Activated CD4-positive, alpha-beta T cell treated with anti-CD3 and anti-CD28 coated beads for 36 hours (primary cell): ENCODE measurements around the gene ABCB8. TPM values are rescaled to one million over a fixed set of nuclear protein-coding genes. Genes with fewer than 3 reads are reported as not detected.
A peak's percentile ranks its signal among the peaks of the same experiment; 100 is the strongest.

Experiments
- ATAC-seq: fragments of 200-7000 bp; cut with Tn5 transposase; one replicate; pipeline ENCODE4 v1.10.0; 2021; ENCODE audit warnings: mild to moderate bottlenecking, moderate library complexity
- CTCF ChIA-PET: fragments of 350-600 bp; sonication (Branson Sonifier 250); formaldehyde crosslinking; loops from one replicate; lab custom pipeline; 2021; ENCODE audit warnings: antibody characterized with exemption; lab: Charles Lee
- POLR2A ChIA-PET: fragments of 350-600 bp; sonication (Branson Sonifier 250); formaldehyde crosslinking; loops from one replicate; lab custom pipeline; 2021; ENCODE audit warnings: antibody characterized with exemption, inconsistent platforms; lab: Charles Lee
- DNase-seq: peaks from one replicate; pipeline ENCODE4 v3.0.0-alpha.2; 2020
- H3K27ac Mint-ChIP-seq: one replicate; pipeline ENCODE4 v1.8.0; 2021; ENCODE audit warnings: mixed read lengths
- H3K27me3 Mint-ChIP-seq: one replicate; pipeline ENCODE4 v1.8.0; 2021; ENCODE audit warnings: mixed read lengths
- H3K36me3 Mint-ChIP-seq: one replicate; pipeline ENCODE4 v1.8.0; 2021; ENCODE audit warnings: low read depth, mixed read lengths
- H3K4me1 Mint-ChIP-seq: one replicate; pipeline ENCODE4 v1.8.0; 2021; ENCODE audit warnings: mixed read lengths
- H3K4me3 Mint-ChIP-seq: one replicate; pipeline ENCODE4 v1.8.0; 2021; ENCODE audit warnings: mild to moderate bottlenecking, moderate library complexity, mixed read lengths
- H3K9me3 Mint-ChIP-seq: one replicate; pipeline ENCODE4 v1.8.0; 2021; ENCODE audit warnings: low read depth, mixed read lengths
- intact Hi-C, 2 experiments: fragments of 100-400 bp; cut with DNase I in 1 of 2; cut with micrococcal nuclease in 1 of 2; formaldehyde crosslinking; loops; one replicate each; pipeline versions ENCODE4 v1.14.2 to v1.15.1; 2022 to 2024; cut with DNase I, micrococcal nuclease
- total RNA-seq, 2 experiments: library from RNA; stranded (reverse); gene quantifications; one replicate each; pipeline ENCODE4 v1.2.3, GENCODE V29; 2021

The ABCB8 gene
- total RNA-seq, 2 experiments from 2014 or later: 41.9 to 44.5 TPM

DNA sequence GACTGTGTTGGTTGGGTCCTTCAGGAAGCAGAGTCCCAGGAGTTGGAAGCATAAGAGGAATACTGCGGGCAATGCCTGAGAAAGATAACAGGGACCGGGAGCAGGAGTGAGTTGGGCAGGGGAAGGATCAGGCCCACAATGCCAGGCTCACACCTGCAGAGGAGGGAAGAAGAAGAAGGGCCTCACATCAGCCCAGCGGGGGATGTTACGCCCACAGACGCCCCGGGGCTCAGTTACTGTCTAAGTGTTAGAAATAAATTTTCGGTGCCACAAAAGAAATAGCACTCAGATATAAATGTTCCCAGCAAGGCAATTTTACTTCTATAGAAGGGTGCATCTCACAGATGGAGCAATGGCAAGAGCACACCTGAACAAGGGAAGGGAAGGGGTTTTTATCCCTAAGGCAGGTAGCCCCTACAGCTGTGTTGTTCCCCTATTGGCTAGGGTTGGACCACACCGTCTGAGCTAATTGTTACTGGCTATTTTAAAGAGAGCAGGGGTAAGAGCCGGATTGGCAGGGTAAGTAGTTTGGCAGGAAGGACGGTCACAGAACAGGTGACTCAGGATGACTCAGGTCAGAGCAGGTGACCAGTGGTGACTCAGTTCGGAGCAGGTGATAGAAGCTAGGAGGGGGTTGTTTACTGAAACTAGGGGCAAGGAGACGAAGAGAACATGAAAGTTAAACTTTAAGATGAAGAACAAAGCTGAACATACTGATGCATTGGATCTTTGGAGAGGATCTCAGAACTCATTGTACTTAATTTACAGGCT lies 37.6 kb upstream of the ABCB8 start, which contains the start of gene NOS3:
Gene NOS3, plus strand, starts transcription at position 602 of the 771 bp plus-strand sequence. CDS start 2,787 bp downstream, outside the sequence.
- Mint-ChIP-seq H3K27me3 (no peaks in the 10 kb centered on the region), H3K4me3 (no peak within 1 kb of the TSS), H3K36me3 (peaks cover 3% of the 10 kb centered on the region), H3K9me3 (peaks cover 19% of the 10 kb centered on the region), H3K4me1 (peaks cover 34% of the 10 kb centered on the region), H3K27ac (no peak within 1 kb of the TSS)
- ChIA-PET CTCF (interaction anchor here (0.9 to 3.3 kb wide), 4 partner anchors 19 to 92 kb away, joined by 3 to 17 read pairs (median 11); no protein-coding TSS in a partner anchor), POLR2A (no interaction called here)
- intact Hi-C loops: no loop called here
- DNase-seq (peak; percentile 5), ATAC-seq (no peak)

DNA sequence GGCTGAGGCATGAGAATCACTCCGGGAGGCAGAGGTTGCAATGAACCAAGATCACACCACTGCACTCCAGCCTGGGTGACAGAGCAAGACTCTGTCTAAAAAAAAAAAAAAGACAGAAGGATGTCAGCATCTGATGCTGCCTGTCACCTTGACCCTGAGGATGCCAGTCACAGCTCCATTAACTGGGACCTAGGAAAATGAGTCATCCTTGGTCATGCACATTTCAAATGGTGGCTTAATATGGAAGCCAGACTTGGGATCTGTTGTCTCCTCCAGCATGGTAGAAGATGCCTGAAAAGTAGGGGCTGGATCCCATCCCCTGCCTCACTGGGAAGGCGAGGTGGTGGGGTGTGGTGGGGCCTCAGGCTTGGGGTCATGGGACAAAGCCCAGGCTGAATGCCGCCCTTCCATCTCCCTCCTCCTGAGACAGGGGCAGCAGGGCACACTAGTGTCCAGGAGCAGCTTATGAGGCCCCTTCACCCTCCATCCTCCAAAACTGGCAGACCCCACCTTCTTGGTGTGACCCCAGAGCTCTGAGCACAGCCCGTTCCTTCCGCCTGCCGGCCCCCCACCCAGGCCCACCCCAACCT lies 36.1 kb upstream of the ABCB8 start:
- no peak for ATAC-seq

DNA sequence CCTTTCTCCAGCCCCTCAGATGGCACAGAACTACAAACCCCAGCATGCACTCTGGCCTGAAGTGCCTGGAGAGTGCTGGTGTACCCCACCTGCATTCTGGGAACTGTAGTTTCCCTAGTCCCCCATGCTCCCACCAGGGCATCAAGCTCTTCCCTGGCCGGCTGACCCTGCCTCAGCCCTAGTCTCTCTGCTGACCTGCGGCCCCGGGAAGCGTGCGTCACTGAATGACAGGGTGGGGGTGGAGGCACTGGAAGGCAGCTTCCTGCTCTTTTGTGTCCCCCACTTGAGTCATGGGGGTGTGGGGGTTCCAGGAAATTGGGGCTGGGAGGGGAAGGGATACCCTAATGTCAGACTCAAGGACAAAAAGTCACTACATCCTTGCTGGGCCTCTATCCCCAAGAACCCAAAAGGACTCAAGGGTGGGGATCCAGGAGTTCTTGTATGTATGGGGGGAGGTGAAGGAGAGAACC lies 35.4 kb upstream of the ABCB8 start:
- peaks cover 19% of the 10 kb centered on the region for H3K9me3 Mint-ChIP-seq
- ChIA-PET POLR2A (interaction anchor here (0.9 kb wide), 1 partner anchor 92 kb away, joined by 3 read pairs; no protein-coding TSS in a partner anchor), CTCF (interaction anchor here (0.6 to 3.0 kb wide), 7 partner anchors 9 to 1395 kb away, joined by 3 to 35 read pairs (median 3); no protein-coding TSS in a partner anchor)
- peak; percentile 53 for ATAC-seq
- H3K36me3 Mint-ChIP-seq: peaks cover 3% of the 10 kb centered on the region
- no peak overlapping the region for H3K4me3 Mint-ChIP-seq
- intact Hi-C loops: no loop called here
- H3K27ac Mint-ChIP-seq: no peak overlapping the region
- no peaks in the 10 kb centered on the region for H3K27me3 Mint-ChIP-seq
- DNase-seq: peak; percentile 41
- peaks cover 40% of the 10 kb centered on the region for H3K4me1 Mint-ChIP-seq

More for the DNA sequence above, 36.1 kb upstream of the ABCB8 start:
- intact Hi-C loops: no loop called here
- Mint-ChIP-seq H3K4me1 (peaks cover 37% of the 10 kb centered on the region), H3K9me3 (peaks cover 19% of the 10 kb centered on the region), H3K4me3 (no peak overlapping the region), H3K27me3 (no peaks in the 10 kb centered on the region), H3K27ac (no peak overlapping the region), H3K36me3 (peaks cover 3% of the 10 kb centered on the region)
- CTCF ChIA-PET: interaction anchor here (0.6 to 1.1 kb wide), 4 partner anchors 10 to 132 kb away, joined by 3 to 5 read pairs (median 4); no protein-coding TSS in a partner anchor
- POLR2A ChIA-PET: interaction anchor here (0.9 kb wide), 1 partner anchor 93 kb away, joined by 3 read pairs; no protein-coding TSS in a partner anchor
- peak; percentile 4 for DNase-seq

DNA sequence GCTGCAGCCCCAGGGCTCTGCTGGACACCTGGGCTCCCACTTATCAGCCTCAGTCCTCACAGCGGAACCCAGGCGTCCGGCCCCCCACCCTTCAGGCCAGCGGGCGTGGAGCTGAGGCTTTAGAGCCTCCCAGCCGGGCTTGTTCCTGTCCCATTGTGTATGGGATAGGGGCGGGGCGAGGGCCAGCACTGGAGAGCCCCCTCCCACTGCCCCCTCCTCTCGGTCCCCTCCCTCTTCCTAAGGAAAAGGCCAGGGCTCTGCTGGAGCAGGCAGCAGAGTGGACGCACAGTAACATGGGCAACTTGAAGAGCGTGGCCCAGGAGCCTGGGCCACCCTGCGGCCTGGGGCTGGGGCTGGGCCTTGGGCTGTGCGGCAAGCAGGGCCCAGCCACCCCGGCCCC lies 34.7 kb upstream of the ABCB8 start:
- intact Hi-C loops: no loop called here

DNA sequence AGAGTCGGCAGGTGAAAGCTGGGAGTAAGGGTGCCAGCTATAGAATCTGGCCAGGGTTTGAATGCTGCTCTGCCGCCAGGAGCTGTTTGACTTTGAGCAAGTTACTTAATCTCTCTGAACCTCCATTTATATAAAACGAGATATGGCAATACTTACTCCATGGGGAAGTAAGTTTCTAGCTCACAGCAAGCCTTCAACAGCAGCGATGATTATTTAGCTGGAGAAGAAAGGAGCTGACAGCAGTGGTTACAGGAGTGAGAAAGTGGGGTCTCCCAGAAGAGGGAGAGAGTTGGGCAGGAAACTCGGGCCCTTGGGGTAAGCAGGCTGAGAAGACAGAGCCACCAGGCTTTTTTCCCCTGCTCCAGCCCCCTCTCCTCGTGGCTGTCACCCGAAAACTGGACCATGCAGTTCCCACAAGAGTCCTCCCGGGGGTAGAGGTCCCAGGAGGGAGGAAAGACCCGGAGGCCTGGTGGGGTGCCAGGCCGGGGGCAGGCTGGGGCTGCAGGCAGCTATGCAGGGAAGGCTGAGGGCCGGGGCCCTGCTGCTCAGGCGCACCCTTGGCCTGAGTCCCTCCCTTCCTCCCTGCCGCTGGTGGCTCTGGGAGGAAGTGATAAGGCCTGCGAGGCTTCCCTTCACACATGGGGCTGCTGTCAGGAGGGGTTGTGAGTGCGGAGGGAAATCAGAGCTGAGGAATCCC lies 34.0 kb upstream of the ABCB8 start:
- Mint-ChIP-seq H3K4me3 (peak overlapping the region; percentile 49), H3K4me1 (peaks cover 39% of the 10 kb centered on the region), H3K9me3 (peaks cover 19% of the 10 kb centered on the region), H3K27ac (no peak overlapping the region), H3K27me3 (no peaks in the 10 kb centered on the region), H3K36me3 (peaks cover 3% of the 10 kb centered on the region)
- intact Hi-C loops: no loop called here
- POLR2A ChIA-PET: interaction anchor here (0.6 to 1.5 kb wide), 3 partner anchors 14 to 45 kb away, joined by 3 to 4 read pairs (median 4); no protein-coding TSS in a partner anchor
- CTCF ChIA-PET: interaction anchor here (0.6 to 3.0 kb wide), 16 partner anchors 9 to 909 kb away, joined by 3 to 35 read pairs (median 3); partner anchors contain the start of gene ABCB8
- DNase-seq: peak; percentile 58
- ATAC-seq: peak; percentile 70

More for the DNA sequence above, 34.7 kb upstream of the ABCB8 start:
- Mint-ChIP-seq H3K27ac (no peak overlapping the region), H3K4me1 (peaks cover 40% of the 10 kb centered on the region), H3K4me3 (no peak overlapping the region), H3K36me3 (peaks cover 3% of the 10 kb centered on the region), H3K9me3 (peaks cover 19% of the 10 kb centered on the region), H3K27me3 (no peaks in the 10 kb centered on the region)
- no peak for DNase-seq
- ChIA-PET POLR2A (no interaction called here), CTCF (interaction anchor here (0.6 to 3.0 kb wide), 13 partner anchors 9 to 908 kb away, joined by 3 to 35 read pairs (median 4); no protein-coding TSS in a partner anchor)
- no peak for ATAC-seq

DNA sequence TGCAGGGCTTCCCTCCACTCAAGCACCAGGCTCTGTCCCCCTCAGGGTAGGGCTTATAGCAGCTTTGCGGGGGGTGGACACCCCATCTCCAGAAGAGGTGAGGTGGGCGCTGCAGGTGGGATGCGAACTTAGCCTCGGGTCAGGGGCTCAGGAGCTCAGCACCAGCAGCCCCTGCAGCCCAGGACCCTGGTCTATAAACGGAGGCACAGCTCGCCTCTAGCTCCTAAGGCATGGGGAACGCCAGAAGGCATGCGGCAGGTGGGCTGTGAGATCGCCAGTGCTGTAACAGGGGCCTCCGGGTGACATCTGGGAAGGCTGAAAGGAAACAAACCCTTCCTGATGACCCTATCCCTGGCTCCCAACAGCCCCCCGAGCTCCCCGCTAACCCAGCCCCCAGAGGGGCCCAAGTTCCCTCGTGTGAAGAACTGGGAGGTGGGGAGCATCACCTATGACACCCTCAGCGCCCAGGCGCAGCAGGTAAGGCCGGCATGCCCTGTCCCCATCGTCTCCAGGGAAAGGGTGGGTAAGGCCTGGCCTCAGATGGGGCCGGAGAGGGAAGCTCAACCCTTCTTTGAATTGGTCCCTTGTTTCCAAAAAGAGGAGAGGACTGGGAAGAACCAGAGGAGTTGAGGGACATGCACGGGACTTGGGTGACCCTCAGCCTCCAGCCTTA lies 33.3 kb upstream of the ABCB8 start:
- no peaks in the 10 kb centered on the region for H3K27me3 Mint-ChIP-seq
- peak overlapping the region; percentile 49 for H3K4me3 Mint-ChIP-seq
- peaks cover 3% of the 10 kb centered on the region for H3K36me3 Mint-ChIP-seq
- peaks cover 15% of the 10 kb centered on the region for H3K9me3 Mint-ChIP-seq
- peaks cover 39% of the 10 kb centered on the region for H3K4me1 Mint-ChIP-seq
- ChIA-PET CTCF (interaction anchor here (0.6 to 3.0 kb wide), 16 partner anchors 9 to 111 kb away, joined by 3 to 35 read pairs (median 3); partner anchors contain the start of gene ABCB8), POLR2A (interaction anchor here (0.6 to 1.5 kb wide), 3 partner anchors 13 to 44 kb away, joined by 3 to 4 read pairs (median 4); no protein-coding TSS in a partner anchor)
- ATAC-seq (peak; percentile 8), DNase-seq (peak; percentile 14)
- H3K27ac Mint-ChIP-seq: no peak overlapping the region
- intact Hi-C loops: no loop called here

DNA sequence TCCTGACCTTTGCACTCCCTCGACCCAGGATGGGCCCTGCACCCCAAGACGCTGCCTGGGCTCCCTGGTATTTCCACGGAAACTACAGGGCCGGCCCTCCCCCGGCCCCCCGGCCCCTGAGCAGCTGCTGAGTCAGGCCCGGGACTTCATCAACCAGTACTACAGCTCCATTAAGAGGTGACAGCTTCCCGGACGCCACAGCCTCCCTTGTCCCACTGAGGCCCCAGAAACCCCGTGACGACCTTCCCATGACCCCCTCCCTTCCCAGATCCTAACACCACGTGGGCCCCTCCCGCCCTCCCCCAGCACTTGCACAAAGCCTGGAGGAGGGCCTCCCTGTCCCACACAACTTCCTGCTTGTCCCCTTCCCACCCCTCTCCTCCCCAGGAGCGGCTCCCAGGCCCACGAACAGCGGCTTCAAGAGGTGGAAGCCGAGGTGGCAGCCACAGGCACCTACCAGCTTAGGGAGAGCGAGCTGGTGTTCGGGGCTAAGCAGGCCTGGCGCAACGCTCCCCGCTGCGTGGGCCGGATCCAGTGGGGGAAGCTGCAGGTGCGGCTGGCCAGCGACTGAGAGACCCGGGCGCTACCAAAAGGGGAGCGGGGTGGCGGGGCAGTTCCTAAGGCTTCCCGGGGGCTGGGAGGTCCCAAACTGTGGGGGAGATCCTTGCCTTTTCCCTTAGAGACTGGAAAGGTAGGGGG lies 31.7 kb upstream of the ABCB8 start:
- DNase-seq: peak; percentile 59
- H3K27me3 Mint-ChIP-seq: no peaks in the 10 kb centered on the region
- peaks cover 39% of the 10 kb centered on the region for H3K4me1 Mint-ChIP-seq
- peak; percentile 50 for ATAC-seq
- no peaks in the 10 kb centered on the region for H3K9me3 Mint-ChIP-seq
- H3K4me3 Mint-ChIP-seq: peak overlapping the region; percentile 38
- ChIA-PET POLR2A (no interaction called here), CTCF (interaction anchor here (0.6 to 3.6 kb wide), 6 partner anchors 12 to 120 kb away, joined by 3 to 20 read pairs (median 4); partner anchors contain the start of gene ABCB8)
- intact Hi-C loops: no loop called here
- H3K27ac Mint-ChIP-seq: no peak overlapping the region
- no peaks in the 10 kb centered on the region for H3K36me3 Mint-ChIP-seq

DNA sequence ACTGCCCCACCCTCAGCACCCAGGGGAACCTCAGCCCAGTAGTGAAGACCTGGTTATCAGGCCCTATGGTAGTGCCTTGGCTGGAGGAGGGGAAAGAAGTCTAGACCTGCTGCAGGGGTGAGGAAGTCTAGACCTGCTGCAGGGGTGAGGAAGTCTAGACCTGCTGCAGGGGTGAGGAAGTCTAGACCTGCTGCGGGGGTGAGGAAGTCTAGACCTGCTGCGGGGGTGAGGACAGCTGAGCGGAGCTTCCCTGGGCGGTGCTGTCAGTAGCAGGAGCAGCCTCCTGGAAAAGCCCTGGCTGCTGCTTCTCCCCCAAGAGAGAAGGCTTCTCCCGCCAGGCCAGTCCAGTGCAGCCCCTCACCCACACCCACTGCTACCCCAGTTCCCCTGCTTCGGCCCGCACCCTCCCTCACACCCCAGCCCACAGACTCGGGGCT lies 31.2 kb upstream of the ABCB8 start:
- POLR2A ChIA-PET: no interaction called here
- no peak for ATAC-seq
- intact Hi-C loops: no loop called here

DNA sequence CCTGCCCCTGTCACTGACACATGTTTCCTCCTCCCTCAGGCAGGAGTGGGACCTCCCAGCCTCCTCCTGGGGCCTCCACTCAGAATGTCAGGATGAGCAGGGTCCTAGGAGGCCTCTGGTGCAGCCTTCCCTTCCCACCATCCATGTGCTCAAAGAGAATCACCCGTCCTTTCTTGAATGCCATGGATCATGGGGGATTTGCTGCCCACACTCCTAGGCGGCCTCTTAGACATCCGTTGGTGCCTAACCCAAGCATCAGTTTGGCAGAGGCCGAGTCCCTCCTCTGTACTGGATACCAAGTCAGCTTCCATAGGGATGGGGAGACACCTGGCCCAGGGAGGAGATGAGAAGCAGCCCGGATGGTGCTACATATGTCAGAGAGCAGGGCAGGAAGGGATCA lies 30.4 kb upstream of the ABCB8 start:
- H3K27me3 Mint-ChIP-seq: no peaks in the 10 kb centered on the region
- POLR2A ChIA-PET: interaction anchor here (0.5 kb wide), 1 partner anchor 39 kb away, joined by 3 read pairs; no protein-coding TSS in a partner anchor
- no peaks in the 10 kb centered on the region for H3K36me3 Mint-ChIP-seq
- CTCF ChIA-PET: interaction anchor here (0.8 to 3.6 kb wide), 5 partner anchors 9 to 122 kb away, joined by 3 to 20 read pairs (median 4); no protein-coding TSS in a partner anchor
- intact Hi-C loops: no loop called here
- no peak overlapping the region for H3K4me3 Mint-ChIP-seq
- DNase-seq (no peak), ATAC-seq (no peak)
- H3K9me3 Mint-ChIP-seq: no peaks in the 10 kb centered on the region
- peaks cover 39% of the 10 kb centered on the region for H3K4me1 Mint-ChIP-seq
- no peak overlapping the region for H3K27ac Mint-ChIP-seq

More for the DNA sequence above, 31.2 kb upstream of the ABCB8 start:
- Mint-ChIP-seq H3K27ac (no peak overlapping the region), H3K27me3 (no peaks in the 10 kb centered on the region), H3K4me3 (no peak overlapping the region), H3K36me3 (no peaks in the 10 kb centered on the region), H3K9me3 (no peaks in the 10 kb centered on the region), H3K4me1 (peaks cover 39% of the 10 kb centered on the region)
- DNase-seq: peak; percentile 40
- CTCF ChIA-PET: interaction anchor here (1.0 to 3.6 kb wide), 5 partner anchors 12 to 121 kb away, joined by 3 to 20 read pairs (median 4); partner anchors contain the start of gene ABCB8
